Fibroblast of villous mesenchyme (primary cell): Measurements from ENCODE around the gene GUCA1A. TPM values are rescaled to one million over a fixed set of nuclear protein-coding genes. Genes with fewer than 3 reads are reported as not detected.

Experiments
- DNase-seq: peaks from one replicate; pipeline ENCODE4 v3.0.0-alpha.2; 2010; ENCODE audit warnings: low read depth
- H3K4me3 ChIP-seq: 2 replicates; pipeline ENCODE4 v1.5.1; 2011; ENCODE audit warnings: low read depth, mild to moderate bottlenecking, low read length
- CTCF ChIP-seq: IDR thresholded peaks from 2 replicates; pipeline ENCODE4 v1.5.1; 2012; ENCODE audit warnings: low read depth, mild to moderate bottlenecking, low read length; ENCODE audit not compliant: insufficient read depth
- total RNA-seq: library from RNA; depleted of rRNA; stranded (reverse); fragments of >200 nt; gene quantifications from 2 replicates; pipeline ENCODE4 v1.2.3, GENCODE V29; 2012

GUCA1A gene
- total RNA-seq, 1 donor, result not detected

GRCh38 chr6:42129360-42129676, 43.8 kb upstream of the GUCA1A start:
- no peak for TF ChIP-seq CTCF
- H3K4me3 ChIP-seq, result no peak overlapping the region
- DNase-seq, result no peak

- H3K4me3 ChIP-seq, result no peak overlapping the region
- peak; percentile 67 for DNase-seq
- no peak for TF ChIP-seq CTCF
These were observed 41.6 kb upstream of the GUCA1A start for GRCh38 chr6:42131531-42131930.

GRCh38 chr6:42133926-42134325, 39.2 kb upstream of the GUCA1A start:
- no peak for TF ChIP-seq CTCF
- DNase-seq, result no peak
- no peak overlapping the region for H3K4me3 ChIP-seq

GRCh38 chr6:42135161-42135560, 38.0 kb upstream of the GUCA1A start:
- TF ChIP-seq CTCF, result no peak
- DNase-seq, result no peak
- no peak overlapping the region for H3K4me3 ChIP-seq

- H3K4me3 ChIP-seq, result no peak overlapping the region
- no peak for DNase-seq
- TF ChIP-seq CTCF, result no peak
These were observed 37.4 kb upstream of the GUCA1A start for GRCh38 chr6:42135722-42136121.

- peak; percentile 58 for DNase-seq
- TF ChIP-seq CTCF, result peak; percentile 38
- H3K4me3 ChIP-seq, result no peak overlapping the region
These were observed 36.5 kb upstream of the GUCA1A start for GRCh38 chr6:42136508-42137193.

- TF ChIP-seq CTCF, result no peak
- no peak for DNase-seq
- H3K4me3 ChIP-seq, result no peak overlapping the region
These were observed 35.9 kb upstream of the GUCA1A start for GRCh38 chr6:42137194-42137753.
